ENCODE results near the gene ZNF8. TPM values are rescaled to one million over a fixed set of nuclear protein-coding genes. Genes with fewer than 3 reads are reported as not detected.

Gene ZNF8
- total RNA-seq, 6 experiments from 2014 or later = 1.0 to 2.3 (median 1.6) TPM

DNA sequence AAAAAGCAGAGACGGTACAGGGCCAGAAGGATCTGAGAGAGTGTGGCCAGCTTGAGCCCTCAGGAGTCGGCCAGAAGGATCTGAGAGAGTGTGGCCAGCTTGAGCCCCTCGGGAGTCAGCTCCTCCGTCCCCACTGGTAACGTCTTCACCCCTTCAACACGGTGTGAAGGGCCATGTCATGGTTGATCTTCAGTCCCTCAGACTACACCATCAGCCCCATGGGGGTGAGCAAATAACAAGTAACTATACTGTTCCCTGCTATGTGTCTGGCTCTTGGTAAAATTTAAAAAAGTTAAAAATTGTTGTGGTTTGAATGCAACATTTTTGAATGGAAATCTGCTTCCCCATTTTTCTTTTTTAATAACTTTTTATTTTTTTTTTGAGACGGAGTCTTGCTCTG is 1.6 kb upstream of the ZNF8 start:
- no peaks in the 10 kb centered on the region for H3K27me3 ChIP-seq
- intact Hi-C loops (cut with DNase I) = no loop called here
- H3K4me1 ChIP-seq = peaks cover 0 to 6% (median 0%) of the 10 kb centered on the region in 4 donors
- WGBS (ENCODE audit: insufficient coverage, low coverage, low lambda C conversion rate, missing lambda C conversion rate) = 100% methylated on average over 1 of the region's 7 CpGs
- TF ChIP-seq, protein P1, sequence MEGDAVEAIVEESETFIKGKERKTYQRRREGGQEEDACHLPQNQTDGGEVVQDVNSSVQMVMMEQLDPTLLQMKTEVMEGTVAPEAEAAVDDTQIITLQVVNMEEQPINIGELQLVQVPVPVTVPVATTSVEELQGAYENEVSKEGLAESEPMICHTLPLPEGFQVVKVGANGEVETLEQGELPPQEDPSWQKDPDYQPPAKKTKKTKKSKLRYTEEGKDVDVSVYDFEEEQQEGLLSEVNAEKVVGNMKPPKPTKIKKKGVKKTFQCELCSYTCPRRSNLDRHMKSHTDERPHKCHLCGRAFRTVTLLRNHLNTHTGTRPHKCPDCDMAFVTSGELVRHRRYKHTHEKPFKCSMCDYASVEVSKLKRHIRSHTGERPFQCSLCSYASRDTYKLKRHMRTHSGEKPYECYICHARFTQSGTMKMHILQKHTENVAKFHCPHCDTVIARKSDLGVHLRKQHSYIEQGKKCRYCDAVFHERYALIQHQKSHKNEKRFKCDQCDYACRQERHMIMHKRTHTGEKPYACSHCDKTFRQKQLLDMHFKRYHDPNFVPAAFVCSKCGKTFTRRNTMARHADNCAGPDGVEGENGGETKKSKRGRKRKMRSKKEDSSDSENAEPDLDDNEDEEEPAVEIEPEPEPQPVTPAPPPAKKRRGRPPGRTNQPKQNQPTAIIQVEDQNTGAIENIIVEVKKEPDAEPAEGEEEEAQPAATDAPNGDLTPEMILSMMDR (IDR thresholded peaks at IDR 0.05) = no peak
- TF ChIP-seq POLR2A (IDR thresholded peaks at IDR 0.05) = no peak
- no peak for DNase-seq
- H3K27ac ChIP-seq = no peak overlapping the region
- H3K36me3 ChIP-seq = peaks cover 0 to 2% (median 0%) of the 10 kb centered on the region in 4 donors
- peaks cover 0 to 5% (median 0%) of the 10 kb centered on the region in 4 donors for H3K9me3 ChIP-seq
- no peak for ATAC-seq
- no peak overlapping the region for H3K4me3 ChIP-seq

DNA sequence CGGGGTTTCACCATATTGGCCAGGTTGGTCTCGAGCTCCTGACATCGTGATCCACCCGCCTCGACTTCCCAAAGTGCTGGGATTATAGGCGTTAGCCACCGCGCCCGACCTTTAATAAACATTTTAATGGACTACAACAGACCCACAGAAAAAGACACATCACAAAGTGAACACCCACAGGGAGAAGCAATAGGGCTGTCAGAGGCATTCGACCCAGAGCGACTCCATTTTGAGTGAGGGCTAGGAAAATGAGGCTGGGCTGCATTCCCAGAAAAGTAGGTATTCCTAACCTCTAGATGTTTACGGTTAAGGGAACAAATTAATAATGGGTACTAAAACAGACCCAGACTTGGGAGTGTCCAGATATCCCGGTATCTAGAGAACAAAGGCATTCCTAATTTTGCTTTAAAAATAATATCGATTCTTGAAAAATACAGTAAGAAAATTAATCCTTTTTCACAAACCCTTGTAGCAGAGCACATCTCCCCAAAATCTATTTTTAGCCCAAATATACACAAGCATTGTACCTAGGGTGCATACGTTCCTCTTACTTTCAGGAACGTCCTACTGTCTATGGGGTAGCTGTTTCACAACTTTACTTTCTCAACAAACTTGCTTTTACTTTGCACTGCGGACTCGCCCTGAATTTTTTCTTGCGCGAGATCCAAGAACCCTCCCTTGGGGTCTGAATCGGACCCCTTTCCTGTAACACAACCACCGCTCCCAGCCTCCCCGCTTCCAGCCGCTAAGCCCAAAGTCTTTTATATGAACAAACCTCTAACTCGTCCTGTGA is 811 bp upstream of the ZNF8 start:
- H3K27me3 ChIP-seq = no peaks in the 10 kb centered on the region
- WGBS (ENCODE audit: insufficient coverage, low coverage, low lambda C conversion rate, missing lambda C conversion rate) = 44% methylated on average over 24 of the region's 25 CpGs
- peaks cover 0 to 6% (median 0%) of the 10 kb centered on the region in 4 donors for H3K4me1 ChIP-seq
- intact Hi-C loops (cut with DNase I) = no loop called here
- ATAC-seq (peak in 3 of 4 donors; percentile 3 to 7 (median 7)), DNase-seq (no peak)
- H3K27ac ChIP-seq = peak overlapping the region; percentile 61 to 91 (median 71)
- TF ChIP-seq, protein P1 (IDR thresholded peaks at IDR 0.05) = no peak
- no peak for TF ChIP-seq POLR2A (IDR thresholded peaks at IDR 0.05)
- peak overlapping the region; percentile 68 to 95 (median 86) for H3K4me3 ChIP-seq
- peaks cover 0 to 5% (median 0%) of the 10 kb centered on the region in 4 donors for H3K9me3 ChIP-seq
- H3K36me3 ChIP-seq = peaks cover 0 to 2% (median 0%) of the 10 kb centered on the region in 4 donors

DNA sequence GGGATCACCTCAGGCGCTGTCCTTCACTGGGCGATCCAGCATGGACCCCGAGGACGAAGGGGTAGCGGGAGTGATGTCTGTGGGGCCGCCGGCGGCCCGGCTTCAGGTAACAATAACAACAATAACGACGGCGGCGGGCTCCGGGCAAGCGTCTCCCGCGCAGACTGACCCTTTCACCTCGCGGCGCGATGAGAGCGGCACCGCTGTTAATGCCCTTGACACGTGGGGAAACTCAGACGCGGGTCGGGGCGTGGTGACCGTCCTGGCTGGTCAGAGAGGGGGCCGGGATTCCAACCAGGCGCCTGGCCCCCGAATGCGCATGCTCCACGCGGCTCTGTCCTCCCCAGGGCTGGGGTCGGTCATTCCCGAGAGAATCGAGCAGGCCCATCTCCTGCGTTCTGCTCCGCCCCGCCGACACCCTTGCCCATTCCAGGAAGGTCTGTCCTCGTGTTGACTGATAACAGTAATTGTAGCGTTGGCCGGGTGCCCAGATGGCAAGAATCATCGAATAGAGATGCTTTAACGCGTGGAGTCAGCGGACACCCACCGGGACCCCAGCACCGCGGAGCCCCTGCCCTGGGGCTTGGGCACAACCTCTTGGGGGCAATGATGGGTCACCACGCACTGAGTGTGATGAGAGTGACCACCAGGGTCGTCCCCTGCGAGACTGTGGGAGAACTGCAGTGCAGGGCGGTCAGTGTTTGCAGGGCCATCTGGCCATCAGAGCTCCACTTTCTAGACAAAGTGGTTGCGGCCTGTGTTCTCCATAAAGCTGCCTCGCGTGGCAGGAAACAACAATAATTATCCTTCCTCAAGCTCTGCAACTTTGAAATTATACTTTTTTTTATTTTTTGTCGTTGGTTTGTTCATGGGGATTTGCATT is 528 bp downstream of the ZNF8 start:
- Histone ChIP-seq H3K36me3 (no peaks in the 10 kb centered on the region), H3K4me3 (peak overlapping the region; percentile 68 to 95 (median 86)), H3K27me3 (no peaks in the 10 kb centered on the region), H3K9me3 (no peaks in the 10 kb centered on the region), H3K27ac (peak overlapping the region; percentile 61 to 91 (median 71)), H3K4me1 (peaks cover 0 to 6% (median 0%) of the 10 kb centered on the region in 4 donors)
- DNase-seq (peak; percentile 76 to 81 (median 77)), ATAC-seq (peak; percentile 49 to 66 (median 58))
- WGBS (ENCODE audit: insufficient coverage, low coverage, low lambda C conversion rate, missing lambda C conversion rate) = 13% methylated on average over 11 of the region's 60 CpGs
- intact Hi-C loops (cut with DNase I) = no loop called here
- no peak for TF ChIP-seq POLR2A (IDR thresholded peaks at IDR 0.05)
- TF ChIP-seq, protein P1 (IDR thresholded peaks at IDR 0.05) = no peak

DNA sequence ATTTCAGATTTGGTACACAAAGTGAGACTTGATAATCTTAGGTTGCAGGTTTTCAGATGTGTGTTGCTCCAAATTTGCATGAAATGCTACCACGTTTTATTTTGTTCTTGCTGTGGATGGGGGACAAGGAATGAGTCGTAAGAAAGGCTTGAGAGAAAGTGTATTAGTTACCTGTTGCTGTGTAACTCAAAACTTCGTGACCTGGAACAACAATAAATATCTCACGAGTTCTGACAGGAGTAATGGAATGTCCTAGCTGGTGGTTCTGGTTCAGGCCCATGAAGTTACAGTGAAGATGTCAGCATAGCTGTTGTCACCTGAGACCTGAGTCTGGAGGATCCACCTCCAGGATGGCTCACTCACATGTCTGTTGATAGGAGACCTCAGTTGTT is 1.2 kb downstream of the ZNF8 start:
- no peak for DNase-seq
- no peak for ATAC-seq
- Histone ChIP-seq H3K4me1 (peaks cover 0 to 6% (median 0%) of the 10 kb centered on the region in 4 donors), H3K4me3 (no peak overlapping the region), H3K9me3 (no peaks in the 10 kb centered on the region), H3K27me3 (no peaks in the 10 kb centered on the region), H3K27ac (no peak overlapping the region), H3K36me3 (peaks cover 0 to 2% (median 0%) of the 10 kb centered on the region in 4 donors)
- TF ChIP-seq POLR2A (IDR thresholded peaks at IDR 0.05) = no peak
- TF ChIP-seq, protein P1 (IDR thresholded peaks at IDR 0.05) = no peak
- 85% methylated on average over 4 of the region's 4 CpGs for WGBS (ENCODE audit: insufficient coverage, low coverage, low lambda C conversion rate, missing lambda C conversion rate)
- intact Hi-C loops (cut with DNase I) = no loop called here

Data from right lobe of liver (tissue), 6 donors.